SKM-1 treated with dmso at 0.1 percent for 144 hours (cell line): Measurements from ENCODE around the gene DNAJC25.
"Not testable (repeated sequence)": the region's sequence is repeated elsewhere in the genome, so short reads cannot be mapped to it uniquely, and the experiment has no call there.

Source experiments
- DNase-seq: peaks from one replicate; lab custom pipeline; 2025; ENCODE audit not compliant: unreplicated experiment; lab: John Stamatoyannopoulos, UW

Gene DNAJC25

DNA sequence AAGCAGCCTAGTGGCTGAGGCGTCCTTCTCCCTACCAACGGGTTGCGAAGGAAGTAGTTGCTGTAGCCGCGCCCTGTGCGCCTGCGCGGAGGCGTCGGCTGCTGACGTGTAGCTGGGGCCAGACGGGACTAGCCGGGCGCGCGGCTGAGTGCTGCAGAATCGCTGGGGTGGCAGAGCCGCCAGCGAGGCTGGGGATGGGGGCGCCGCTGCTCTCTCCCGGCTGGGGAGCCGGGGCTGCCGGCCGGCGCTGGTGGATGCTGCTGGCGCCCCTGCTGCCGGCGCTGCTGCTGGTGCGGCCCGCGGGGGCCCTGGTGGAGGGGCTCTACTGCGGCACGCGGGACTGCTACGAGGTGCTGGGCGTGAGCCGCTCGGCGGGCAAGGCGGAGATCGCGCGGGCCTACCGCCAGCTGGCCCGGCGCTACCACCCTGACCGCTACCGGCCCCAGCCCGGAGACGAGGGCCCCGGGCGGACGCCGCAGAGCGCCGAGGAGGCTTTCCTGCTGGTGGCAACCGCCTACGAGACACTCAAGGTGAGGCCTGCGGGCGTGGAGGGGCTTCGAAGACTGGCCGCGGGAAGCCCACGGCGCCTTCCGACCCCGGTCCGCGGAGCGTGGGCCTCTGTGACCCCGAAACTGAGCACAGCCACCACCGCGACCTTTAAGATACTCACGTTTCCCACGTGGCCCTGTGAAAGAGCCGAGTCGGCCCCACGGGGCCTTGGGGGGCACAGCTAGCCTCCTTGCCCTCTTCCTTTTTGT is at the start of gene DNAJC25:
TSS of gene DNAJC25 (plus strand) at position 121 of the 758 bp plus-strand sequence. CDS start at position 195, 74 bp downstream.
- peak; percentile 85 for DNase-seq

DNA sequence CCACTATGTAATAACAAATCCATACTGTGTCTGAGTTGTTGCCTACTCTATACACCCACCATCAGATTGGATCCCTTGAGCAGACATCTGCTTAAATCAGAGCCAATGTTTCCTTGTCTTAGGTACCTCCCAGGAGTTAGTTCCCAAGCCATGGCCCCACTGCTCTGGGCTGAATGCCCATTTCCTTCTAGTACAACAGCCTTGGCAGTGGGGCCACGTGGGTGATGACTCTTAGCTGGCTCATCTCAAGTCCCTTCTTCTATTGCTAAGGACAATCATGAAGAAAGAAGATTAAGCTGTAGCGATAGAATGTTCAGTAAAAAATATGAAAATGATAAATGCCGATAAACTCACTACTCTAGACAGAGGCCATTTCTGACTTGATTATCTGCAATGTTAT is 48.2 kb upstream of the DNAJC25 start:
- no peak for DNase-seq

GRCh38 chr9:111586378-111586777 is 44.8 kb upstream of the DNAJC25 start:
- DNase-seq: no peak

GRCh38 chr9:111588846-111589245 is 42.3 kb upstream of the DNAJC25 start:
- no peak for DNase-seq

DNA sequence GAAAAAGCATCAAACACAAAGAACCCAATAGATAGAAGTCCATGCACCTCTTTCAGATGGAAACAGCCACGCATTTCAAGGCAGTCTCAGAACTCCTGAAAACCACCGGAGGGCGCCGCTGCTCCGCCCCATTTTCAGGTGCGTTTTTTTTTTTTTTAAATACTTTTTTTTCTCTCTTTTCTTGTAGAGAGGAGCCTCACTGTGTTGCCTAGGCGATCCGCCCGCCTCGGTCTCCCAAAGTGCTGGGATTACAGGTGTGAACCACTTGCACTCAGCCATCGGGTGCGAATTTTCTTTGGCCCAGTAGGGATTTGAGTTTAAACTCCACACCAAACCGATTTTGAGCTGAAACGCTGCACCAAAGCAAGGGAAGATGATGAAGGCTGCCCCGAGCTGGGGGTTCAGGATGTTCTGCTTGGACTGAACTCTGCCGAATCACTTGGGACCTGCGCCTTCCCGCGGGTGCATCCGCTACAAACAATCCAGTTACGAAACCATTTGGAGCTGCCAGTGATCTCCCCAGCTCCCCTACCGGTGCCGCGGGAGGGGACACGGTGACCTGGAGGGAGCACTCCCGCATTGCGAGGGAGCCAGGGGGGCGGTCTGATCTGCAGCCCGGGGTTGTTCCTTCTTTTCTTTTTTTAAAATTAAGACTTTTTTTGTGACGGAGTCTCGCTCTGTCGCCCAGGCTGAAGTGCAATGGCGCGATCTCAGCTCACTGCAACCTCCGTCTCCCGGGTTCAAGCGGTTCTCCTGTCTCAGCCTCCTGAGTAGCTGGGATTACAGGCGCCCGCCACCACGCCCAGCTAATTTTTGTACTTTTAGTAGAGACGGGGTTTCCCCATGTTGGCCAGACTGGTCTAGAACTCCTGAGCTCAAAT is 33.0 kb upstream of the DNAJC25 start:
- DNase-seq: no peak

DNA sequence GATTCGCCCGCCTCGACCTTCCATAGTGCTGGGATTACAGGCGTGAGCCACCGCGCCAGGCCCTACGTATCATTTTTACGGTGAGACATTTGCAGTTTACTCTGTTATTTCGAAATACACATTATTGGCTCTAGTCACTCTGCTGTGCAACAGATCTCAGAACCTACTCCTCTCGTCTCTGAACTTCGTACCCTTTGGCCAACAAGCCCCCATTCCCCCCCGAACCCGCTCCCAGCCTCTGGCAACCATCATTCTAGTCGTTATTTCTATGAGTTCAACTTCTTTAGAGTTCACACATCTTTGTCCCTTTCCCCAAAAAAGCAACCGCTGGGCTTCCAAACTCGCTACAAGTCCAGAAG is 32.4 kb upstream of the DNAJC25 start:
- DNase-seq: no peak

GRCh38 chr9:111599092-111599954 is 31.8 kb upstream of the DNAJC25 start, which contains the start of gene PTGR1:
Gene PTGR1 (minus strand): TSS chr9:111599647. CDS start chr9:111597422, 2,225 bp downstream.
- no peak for DNase-seq

DNA sequence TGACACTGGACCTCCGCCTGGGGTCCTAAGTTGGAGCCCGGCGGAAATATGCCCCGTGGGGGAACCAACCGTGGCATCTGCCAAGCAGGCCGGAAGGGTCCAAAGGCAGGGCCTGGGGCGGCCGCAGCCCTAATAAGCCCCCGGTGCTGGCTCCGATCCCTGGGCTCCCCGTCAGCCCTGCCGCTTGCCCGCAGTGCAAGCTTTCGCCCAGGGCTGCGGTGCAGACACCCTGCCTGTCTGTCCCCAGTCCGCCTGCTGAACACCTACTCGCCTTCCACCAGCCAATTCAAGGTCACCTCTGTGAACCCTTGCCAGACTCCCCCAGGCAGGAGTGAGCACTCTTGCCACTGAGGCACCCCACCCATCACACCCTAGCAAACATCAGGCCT is 31.2 kb upstream of the DNAJC25 start:
- DNase-seq: no peak

DNA sequence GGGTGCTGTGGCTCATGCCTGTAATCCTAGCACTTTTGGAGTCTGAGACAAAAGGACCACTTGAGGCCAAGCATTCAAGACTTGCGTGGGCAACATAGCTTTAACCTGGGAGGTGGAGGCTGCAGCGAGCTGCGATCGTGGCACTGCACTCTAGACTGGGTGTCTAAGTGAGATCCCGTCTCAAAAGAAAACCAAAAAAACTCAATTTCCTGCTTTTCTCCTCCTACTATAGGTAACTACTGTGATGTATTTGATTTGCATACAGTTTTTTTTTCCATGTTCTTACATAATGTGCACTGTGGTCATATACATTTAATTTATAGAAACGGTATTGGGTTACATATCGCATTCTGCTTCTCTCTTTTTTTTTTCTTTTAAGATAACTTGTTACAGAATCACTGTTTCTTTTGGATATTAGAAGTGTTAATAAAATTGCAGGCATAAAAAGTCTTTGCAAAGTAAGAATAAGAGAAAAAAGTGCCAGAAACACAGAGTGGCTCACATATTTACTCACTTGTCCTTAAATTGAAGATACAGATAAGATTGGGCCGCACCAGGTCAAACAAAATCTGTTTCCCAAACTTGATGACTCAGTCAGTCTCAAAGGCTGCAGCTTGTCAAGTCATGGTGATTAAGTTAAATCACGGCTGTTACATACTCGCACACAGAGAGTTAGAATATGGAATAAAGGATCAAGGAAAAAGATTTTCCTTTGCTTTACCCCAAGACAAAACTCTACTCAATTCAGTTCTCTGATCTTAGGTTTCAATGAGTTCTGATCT is 29.7 kb upstream of the DNAJC25 start:
- no peak for DNase-seq

DNA sequence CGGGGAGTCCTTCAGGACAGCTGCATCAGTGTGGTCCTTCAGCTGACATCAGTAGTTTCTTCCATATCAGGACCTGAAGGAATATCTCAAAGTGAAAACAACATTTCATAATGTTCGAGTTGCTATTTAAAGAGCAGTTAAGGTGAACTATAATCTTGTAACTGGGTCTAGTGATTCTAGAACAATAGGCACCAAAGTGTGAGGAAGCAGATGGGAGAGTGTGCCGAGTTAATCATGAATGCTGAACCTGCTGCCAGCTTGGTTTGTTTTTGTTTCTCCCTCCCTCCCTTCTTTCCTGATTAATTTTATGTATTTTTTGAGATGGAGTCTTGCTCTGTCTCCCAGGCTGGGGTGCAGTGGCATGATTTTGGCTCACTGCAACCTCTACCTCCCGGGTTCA is 28.1 kb upstream of the DNAJC25 start:
- no peak for DNase-seq

- no peak for DNase-seq
These were observed 27.0 kb upstream of the DNAJC25 start for GRCh38 chr9:111604054-111604615.

DNA sequence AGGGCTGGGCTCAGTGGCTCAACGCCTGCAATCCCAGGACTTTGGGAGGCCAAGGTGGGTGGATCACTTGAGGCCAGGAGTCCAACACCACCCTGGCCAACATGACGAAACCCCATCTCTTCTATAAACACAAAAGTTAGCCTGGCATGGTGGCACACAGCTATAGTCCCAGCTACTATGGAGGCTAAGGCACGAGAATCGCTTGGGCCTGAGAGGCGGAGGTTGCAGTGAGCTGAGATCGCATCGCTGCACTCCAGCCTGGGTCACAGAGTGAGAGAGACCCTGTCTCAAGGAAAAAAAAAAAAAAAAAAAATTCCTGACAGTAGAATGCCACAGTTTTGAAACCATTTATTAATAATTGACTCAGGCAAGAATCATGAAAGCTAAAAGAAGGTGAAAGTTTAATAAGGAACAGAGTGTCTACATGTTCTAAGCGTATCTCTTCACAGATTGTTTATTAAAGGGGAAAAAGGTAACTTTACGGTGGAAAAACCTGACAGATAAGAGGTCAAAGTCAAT is 26.0 kb upstream of the DNAJC25 start:
- DNase-seq: no peak

DNA sequence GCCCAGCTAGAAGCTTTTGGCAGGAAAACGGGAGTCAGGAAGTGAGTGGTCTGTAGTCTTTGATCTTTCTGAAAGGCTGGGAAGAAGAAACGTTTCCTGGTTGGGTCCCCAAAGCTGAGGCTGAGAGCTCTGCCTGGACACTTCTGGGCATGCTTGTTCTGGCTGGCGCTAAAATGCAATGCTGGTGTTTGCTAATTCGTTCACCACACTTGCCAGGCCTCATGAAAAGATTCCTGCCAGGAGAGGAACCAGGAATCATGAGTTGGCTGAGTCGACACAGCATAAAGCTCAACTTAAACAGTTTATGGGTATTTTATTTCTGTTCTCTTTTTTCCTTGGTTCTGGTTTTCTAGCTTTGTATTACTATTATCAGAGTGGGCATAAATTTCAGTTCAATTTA is 21.0 kb upstream of the DNAJC25 start:
- DNase-seq: no peak

DNA sequence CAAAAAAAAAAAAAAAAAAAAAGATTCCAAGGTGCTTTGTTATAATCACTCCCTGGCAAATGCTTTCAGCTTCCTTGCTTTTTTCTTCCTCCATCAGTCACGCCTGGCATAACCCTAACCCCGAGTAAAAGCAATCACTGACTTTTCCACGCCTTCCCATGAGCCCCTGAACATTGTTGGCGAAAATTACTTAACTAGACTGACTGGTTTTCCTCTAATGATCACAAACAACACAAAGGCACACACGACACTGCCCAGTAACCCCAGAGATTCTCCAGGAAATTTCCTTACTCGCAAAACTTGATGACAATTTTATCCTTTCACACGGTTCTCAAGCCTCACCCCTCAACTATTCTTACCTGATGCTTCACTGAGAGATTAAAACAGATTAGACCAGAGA is 20.3 kb upstream of the DNAJC25 start:
- DNase-seq: no peak

DNA sequence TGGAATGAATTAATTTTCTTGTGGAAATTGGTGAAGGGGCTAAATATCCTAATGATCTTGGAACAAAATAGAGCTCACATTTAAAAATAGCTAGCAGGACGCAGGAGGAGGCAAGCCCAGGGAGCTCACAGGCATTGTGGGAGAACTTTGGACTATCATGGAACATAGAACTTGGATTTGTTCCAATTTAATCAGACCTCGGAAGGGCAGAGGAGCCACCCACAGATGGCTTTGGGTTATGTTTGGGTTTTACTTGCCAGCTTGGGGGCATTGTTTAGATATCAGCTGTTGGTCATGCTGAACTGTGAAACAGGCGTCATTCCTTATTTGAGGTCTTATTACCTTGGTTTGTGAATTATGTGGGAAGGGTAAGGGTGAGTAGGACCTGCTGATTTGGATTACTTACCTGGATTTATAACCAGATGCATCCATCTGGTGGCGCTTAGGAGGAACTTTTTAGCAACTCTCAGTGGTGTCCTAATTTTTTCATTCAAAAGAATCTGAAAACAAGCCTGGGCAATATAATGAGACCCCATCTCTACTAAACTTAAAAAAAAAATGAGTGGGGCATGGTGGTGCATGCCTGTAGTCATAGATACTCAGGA is 17.6 kb upstream of the DNAJC25 start:
- no peak for DNase-seq

DNA sequence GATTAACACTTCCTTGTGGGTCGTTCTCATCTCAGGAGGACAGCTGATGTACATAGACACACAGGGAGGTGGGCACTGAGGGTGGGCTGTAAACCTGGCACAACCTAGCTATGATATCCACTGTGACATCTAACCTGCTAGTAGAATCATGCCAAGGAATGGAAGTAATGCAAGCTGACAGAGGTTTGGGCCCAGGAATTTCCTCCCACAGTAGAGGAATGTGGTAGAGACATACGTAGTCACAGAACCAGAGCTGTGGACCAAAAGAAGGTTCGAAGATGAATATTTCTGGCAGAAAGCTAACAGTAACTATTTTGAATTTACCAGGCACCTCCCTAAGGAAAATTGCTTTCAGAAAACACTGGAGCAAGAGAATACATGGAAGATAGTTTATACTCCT is 15.2 kb upstream of the DNAJC25 start:
- DNase-seq: no peak

DNA sequence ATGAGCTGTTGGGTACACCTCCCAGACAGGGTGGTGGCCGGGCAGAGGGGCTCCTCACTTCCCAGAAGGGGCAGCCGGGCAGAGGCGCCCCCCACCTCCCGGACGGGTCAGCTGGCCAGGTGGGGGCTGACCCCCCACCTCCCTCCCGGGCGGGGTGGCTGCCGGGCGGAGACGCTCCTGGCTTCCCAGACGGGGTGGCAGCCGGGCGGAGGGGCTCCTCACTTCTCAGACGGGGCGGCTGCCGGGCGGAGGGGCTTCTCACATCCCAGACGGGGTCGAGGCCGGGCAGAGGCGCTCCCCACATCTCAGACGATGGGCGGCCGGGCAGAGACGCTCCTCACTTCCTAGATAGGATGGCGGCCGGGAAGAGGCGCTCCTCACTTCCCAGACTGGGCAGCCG is 13.8 kb upstream of the DNAJC25 start:
- not testable (repeated sequence) for DNase-seq

DNA sequence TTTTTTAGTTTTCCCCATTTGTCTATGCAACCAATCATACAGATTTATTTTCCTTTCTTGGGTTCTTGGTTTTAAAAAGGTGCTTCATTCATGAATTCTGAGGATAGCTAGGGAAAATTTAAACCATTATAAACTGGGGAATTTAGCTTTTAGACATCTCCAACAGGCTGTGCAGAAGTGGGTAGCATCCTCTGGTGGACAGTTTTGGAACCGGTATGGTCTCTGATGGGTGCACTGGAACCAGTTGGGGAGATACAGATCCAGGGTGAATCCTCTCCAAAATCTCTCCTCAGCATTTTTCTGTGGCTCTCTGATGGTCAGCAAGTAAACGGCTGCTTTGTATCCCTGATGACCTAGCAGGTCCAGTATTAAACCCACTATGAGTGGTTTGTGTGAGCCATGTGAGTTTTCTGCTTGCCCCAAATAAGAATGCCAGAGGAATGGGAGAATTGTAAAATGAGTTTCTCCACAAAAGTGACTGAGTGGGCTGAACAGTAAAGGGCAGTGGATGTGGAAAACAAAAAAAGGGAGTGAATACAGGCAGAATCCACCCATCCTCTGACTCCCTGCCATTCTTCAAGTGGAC is 9.1 kb upstream of the DNAJC25 start:
- DNase-seq: no peak

- DNase-seq: no peak
These were observed 8.5 kb upstream of the DNAJC25 start for GRCh38 chr9:111622626-111623025.
